Parathyroid adenoma (tissue), 2 donors: ENCODE measurements around the gene TRABD2B.

Source experiments
- H2AFZ ChIP-seq: fragments of 300-600 bp; sonication (generic); one replicate; pipeline ENCODE4 v1.7.0; 2017; ENCODE audit warnings: antibody characterized with exemption, mild to moderate bottlenecking
- H3K27ac ChIP-seq: fragments of 300-600 bp; sonication (generic); one replicate; pipeline ENCODE4 v1.7.0; 2017
- H3K27me3 ChIP-seq: fragments of 300-600 bp; sonication (generic); one replicate; pipeline ENCODE4 v1.7.0; 2017; ENCODE audit warnings: low read length; ENCODE audit not compliant: control insufficient read depth, insufficient read depth
- H3K36me3 ChIP-seq: fragments of 300-600 bp; sonication (generic); one replicate; pipeline ENCODE4 v1.7.0; 2017; ENCODE audit warnings: low read length; ENCODE audit not compliant: control insufficient read depth, insufficient read depth
- H3K4me1 ChIP-seq: fragments of 300-600 bp; sonication (generic); one replicate; pipeline ENCODE4 v1.7.0; 2017; ENCODE audit warnings: control low read depth
- H3K4me2 ChIP-seq: fragments of 300-600 bp; sonication (generic); one replicate; pipeline ENCODE4 v1.7.0; 2017; ENCODE audit warnings: low read length
- H3K4me3 ChIP-seq: fragments of 300-600 bp; sonication (generic); one replicate; pipeline ENCODE4 v1.7.0; 2017; ENCODE audit warnings: low read depth, low read length
- H3K79me2 ChIP-seq: fragments of 300-600 bp; sonication (generic); one replicate; pipeline ENCODE4 v1.7.0; 2017; ENCODE audit warnings: control low read depth
- H3K9ac ChIP-seq: fragments of 300-600 bp; sonication (generic); one replicate; pipeline ENCODE4 v1.7.0; 2017; ENCODE audit warnings: mild to moderate bottlenecking
- H3K9me3 ChIP-seq: fragments of 300-600 bp; sonication (generic); one replicate; pipeline ENCODE4 v1.7.0; 2017; ENCODE audit warnings: low read length; ENCODE audit not compliant: control insufficient read depth
- CTCF ChIP-seq: fragments of 300-600 bp; sonication (generic); IDR thresholded peaks from one replicate; pipeline ENCODE4 v1.7.0; 2017; ENCODE audit warnings: antibody characterized with exemption, mild to moderate bottlenecking
- donor health status: primary hyperparathyroidism.

The TRABD2B gene

GRCh38 chr1:47813970-47814369 lies 183.2 kb downstream of the TRABD2B start:
- Histone ChIP-seq H3K79me2 (no peaks in the 10 kb centered on the region), H3K9ac (no peak overlapping the region), H3K4me3 (no peak overlapping the region), H3K9me3 (no peaks in the 10 kb centered on the region), H2AFZ (no peak overlapping the region), H3K27me3 (no peaks in the 10 kb centered on the region), H3K36me3 (no peaks in the 10 kb centered on the region), H3K4me1 (no peaks in the 10 kb centered on the region), H3K27ac (no peak overlapping the region), H3K4me2 (no peak overlapping the region)
- no peak for TF ChIP-seq CTCF

GRCh38 chr1:47812904-47813514 lies 184.2 kb downstream of the TRABD2B start:
- Histone ChIP-seq H3K36me3 (no peaks in the 10 kb centered on the region), H3K27ac (no peak overlapping the region), H3K4me2 (no peak overlapping the region), H3K4me1 (no peaks in the 10 kb centered on the region), H3K27me3 (no peaks in the 10 kb centered on the region), H3K79me2 (no peaks in the 10 kb centered on the region), H2AFZ (no peak overlapping the region), H3K4me3 (no peak overlapping the region), H3K9ac (no peak overlapping the region), H3K9me3 (no peaks in the 10 kb centered on the region)
- no peak for TF ChIP-seq CTCF

GRCh38 chr1:47810964-47811682 lies 186.1 kb downstream of the TRABD2B start:
- H3K27ac ChIP-seq = no peak overlapping the region
- no peak overlapping the region for H3K4me2 ChIP-seq
- H3K9me3 ChIP-seq = no peaks in the 10 kb centered on the region
- H3K36me3 ChIP-seq = no peaks in the 10 kb centered on the region
- H3K27me3 ChIP-seq = no peaks in the 10 kb centered on the region
- no peak overlapping the region for H3K9ac ChIP-seq
- H3K4me3 ChIP-seq = no peak overlapping the region
- no peaks in the 10 kb centered on the region for H3K4me1 ChIP-seq
- H3K79me2 ChIP-seq = no peaks in the 10 kb centered on the region
- TF ChIP-seq CTCF = no peak
- no peak overlapping the region for H2AFZ ChIP-seq

- Histone ChIP-seq H3K4me1 (no peaks in the 10 kb centered on the region), H3K27ac (no peak overlapping the region), H3K9me3 (no peaks in the 10 kb centered on the region), H2AFZ (no peak overlapping the region), H3K27me3 (no peaks in the 10 kb centered on the region), H3K9ac (no peak overlapping the region), H3K4me3 (no peak overlapping the region), H3K79me2 (no peaks in the 10 kb centered on the region), H3K4me2 (no peak overlapping the region), H3K36me3 (no peaks in the 10 kb centered on the region)
- TF ChIP-seq CTCF = no peak
Observed at GRCh38 chr1:47809301-47810084, 187.7 kb downstream of the TRABD2B start.
